Measurements from ENCODE around the gene OTOS. TPM values are rescaled to one million over a fixed set of nuclear protein-coding genes. Genes with fewer than 3 reads are reported as not detected.

Gene OTOS
- total and polyA plus RNA-seq, 4 donors = not detected

DNA sequence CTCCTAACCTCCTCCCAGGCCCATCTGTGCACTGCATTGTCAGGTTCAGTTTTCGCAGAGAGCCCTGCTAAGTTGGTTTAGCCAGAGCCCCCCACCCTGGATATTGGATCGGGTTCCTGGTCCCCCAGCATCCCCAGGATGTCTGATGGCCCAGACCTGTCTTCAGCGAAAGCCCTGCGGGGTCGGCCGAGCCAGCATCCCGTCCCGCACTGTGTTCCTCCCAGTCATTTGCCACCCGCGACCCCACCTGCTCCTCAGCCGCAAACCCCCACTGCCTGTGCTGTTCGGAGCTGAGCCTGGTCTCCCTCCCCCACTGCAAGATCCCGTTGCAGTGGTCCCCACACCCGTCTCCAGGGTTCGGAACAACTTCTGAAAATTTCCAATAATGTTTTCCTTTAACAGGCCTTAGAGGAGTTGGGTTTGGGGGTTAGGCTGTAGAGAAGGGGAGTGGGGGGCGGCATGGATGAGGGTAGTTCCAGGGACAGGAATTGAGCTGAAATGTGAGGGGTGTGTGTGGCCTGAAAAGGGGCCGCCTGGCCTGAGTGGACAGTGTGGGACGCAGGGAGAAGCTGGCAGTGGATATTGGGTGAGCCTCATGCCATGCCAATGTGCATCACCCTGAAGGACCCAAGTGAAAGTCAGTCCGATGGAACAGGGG is 2.7 kb downstream of the OTOS start (continued):
- TF ChIP-seq, protein P1, sequence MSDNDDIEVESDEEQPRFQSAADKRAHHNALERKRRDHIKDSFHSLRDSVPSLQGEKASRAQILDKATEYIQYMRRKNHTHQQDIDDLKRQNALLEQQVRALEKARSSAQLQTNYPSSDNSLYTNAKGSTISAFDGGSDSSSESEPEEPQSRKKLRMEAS (IDR thresholded peaks at IDR 0.05) = no peak

DNA sequence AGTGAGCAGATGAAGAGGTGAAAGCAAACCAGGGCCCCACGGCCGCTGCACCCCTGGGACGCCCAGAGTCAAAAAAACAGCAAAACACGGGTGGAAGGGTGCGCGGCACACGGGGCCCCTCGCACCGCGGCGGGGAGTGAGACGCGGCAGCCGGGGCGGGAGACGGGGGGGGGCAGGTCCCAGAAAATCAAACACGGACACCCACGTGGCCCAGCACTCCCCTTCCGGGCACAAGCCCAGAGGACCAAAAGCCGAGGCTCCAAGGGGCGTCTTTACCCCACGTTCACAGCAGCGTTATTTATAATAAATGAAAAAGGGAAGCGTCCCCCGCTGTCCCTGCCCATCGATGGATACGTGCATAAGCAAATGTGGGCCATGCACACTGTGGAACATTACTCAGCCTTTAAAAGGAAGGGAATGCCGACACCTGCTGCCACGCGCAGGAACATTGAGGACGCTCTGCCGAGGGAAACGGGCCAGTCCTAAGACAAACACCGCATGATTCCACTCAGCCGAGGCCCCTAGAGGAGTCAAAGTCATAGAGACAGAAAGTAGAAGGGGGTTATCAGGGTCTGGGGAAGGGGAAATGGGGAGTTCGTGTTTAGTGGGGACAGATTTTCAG is 3.7 kb downstream of the OTOS start:
- no peaks in the 10 kb centered on the region for H3K27me3 ChIP-seq (ENCODE audit: control insufficient read depth in 4 of 4, insufficient read depth in 4 of 4, low read length in 3 of 4)
- peaks cover 0 to 16% (median 10%) of the 10 kb centered on the region in 4 donors for H3K36me3 ChIP-seq (ENCODE audit: control insufficient read depth in 4 of 4, insufficient read depth in 3 of 4, low read depth in 1 of 4, low read length in 3 of 4)
- no peak overlapping the region for H3K27ac ChIP-seq (ENCODE audit: low read depth in 1 of 2, low read length in 2 of 2)
- peak overlapping the region; percentile 54 to 97 (median 81) for H3K4me3 ChIP-seq (ENCODE audit: low read depth in 1 of 3, low read length in 3 of 3)
- TF ChIP-seq FOXA1 (IDR thresholded peaks at IDR 0.05) = no peak
- no peak for TF ChIP-seq GABPA (IDR thresholded peaks at IDR 0.05 in 1 of 2, conservative IDR thresholded peaks at IDR 0.05 in 1 of 2)
- no peak for TF ChIP-seq RXRA (IDR thresholded peaks at IDR 0.05)
- no peak for TF ChIP-seq TAF1 (conservative IDR thresholded peaks at IDR 0.05)
- no peak for DNase-seq (ENCODE audit: low spot score)
- H3K4me1 ChIP-seq (ENCODE audit: control insufficient read depth in 4 of 4, insufficient read depth in 4 of 4, low read length in 3 of 4) = peaks cover 9 to 22% (median 17%) of the 10 kb centered on the region in 4 donors
- H3K9me3 ChIP-seq (ENCODE audit: control insufficient read depth in 4 of 4, low read length in 3 of 4) = no peaks in the 10 kb centered on the region
- peak overlapping the region in 1 of 2 donors; percentile 80 for H3K9ac ChIP-seq (ENCODE audit: low read depth in 1 of 2, low read length in 2 of 2)
- WGBS = 37% methylated on average over 36 of the region's 36 CpGs

- Histone ChIP-seq H3K4me1 (ENCODE audit: control insufficient read depth in 4 of 4, insufficient read depth in 4 of 4, low read length in 3 of 4) (peaks cover 9 to 22% (median 17%) of the 10 kb centered on the region in 4 donors), H3K27me3 (ENCODE audit: control insufficient read depth in 4 of 4, insufficient read depth in 4 of 4, low read length in 3 of 4) (no peaks in the 10 kb centered on the region), H3K27ac (ENCODE audit: low read depth in 1 of 2, low read length in 2 of 2) (no peak within 1 kb of the TSS), H3K9me3 (ENCODE audit: control insufficient read depth in 4 of 4, low read length in 3 of 4) (no peaks in the 10 kb centered on the region), H3K4me3 (ENCODE audit: low read depth in 1 of 3, low read length in 3 of 3) (peak within 1 kb of the TSS; percentile 81 to 97 (median 84)), H3K36me3 (ENCODE audit: control insufficient read depth in 4 of 4, insufficient read depth in 3 of 4, low read depth in 1 of 4, low read length in 3 of 4) (peaks cover 0 to 22% (median 11%) of the 10 kb centered on the region in 4 donors), H3K9ac (ENCODE audit: low read depth in 1 of 2, low read length in 2 of 2) (peak within 1 kb of the TSS; percentile 42 to 80)
- peak; percentile 84 for DNase-seq (ENCODE audit: low spot score)
- under 1% methylated on average over 79 of the region's 79 CpGs for WGBS
- no peak for TF ChIP-seq TAF1 (conservative IDR thresholded peaks at IDR 0.05)
- peak; percentile 13 for TF ChIP-seq SP1 (IDR thresholded peaks at IDR 0.05)
- TF ChIP-seq, protein P1 (IDR thresholded peaks at IDR 0.05) = no peak
- TF ChIP-seq HNF4G (IDR thresholded peaks at IDR 0.05) = no peak
- no peak for TF ChIP-seq FOXA2 (IDR thresholded peaks at IDR 0.05)
- TF ChIP-seq GABPA (IDR thresholded peaks at IDR 0.05 in 1 of 2, conservative IDR thresholded peaks at IDR 0.05 in 1 of 2) = peak; percentile 77 to 93
Observed at GRCh38 chr2:240136013-240136670, 4.3 kb downstream of the OTOS start, which contains the start of gene COPS9. TSS of gene COPS9 (minus strand) at chr2:240136305. CDS start at chr2:240136284, 21 bp downstream.

DNA sequence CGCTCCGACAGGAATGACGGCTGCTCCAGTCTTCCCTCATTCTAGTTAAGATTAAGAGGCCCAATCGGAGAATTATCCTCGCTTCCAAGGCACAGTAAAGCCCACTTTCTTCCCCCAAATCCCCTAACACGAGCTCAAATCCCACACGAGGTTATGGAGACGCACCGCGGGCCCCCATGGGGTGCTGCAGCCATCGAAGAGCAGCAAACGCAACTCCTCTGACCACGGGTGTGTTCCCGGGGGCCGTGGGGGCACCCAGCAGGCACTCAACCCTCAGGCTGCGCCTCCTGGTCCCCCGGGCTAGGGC is 4.8 kb downstream of the OTOS start:
- Histone ChIP-seq H3K4me3 (ENCODE audit: low read depth in 1 of 3, low read length in 3 of 3) (peak overlapping the region; percentile 81 to 97 (median 84)), H3K27me3 (ENCODE audit: control insufficient read depth in 4 of 4, insufficient read depth in 4 of 4, low read length in 3 of 4) (no peaks in the 10 kb centered on the region), H3K4me1 (ENCODE audit: control insufficient read depth in 4 of 4, insufficient read depth in 4 of 4, low read length in 3 of 4) (peaks cover 9 to 22% (median 17%) of the 10 kb centered on the region in 4 donors), H3K27ac (ENCODE audit: low read depth in 1 of 2, low read length in 2 of 2) (no peak overlapping the region), H3K9me3 (ENCODE audit: control insufficient read depth in 4 of 4, low read length in 3 of 4) (no peaks in the 10 kb centered on the region), H3K9ac (ENCODE audit: low read depth in 1 of 2, low read length in 2 of 2) (peak overlapping the region in 1 of 2 donors; percentile 80), H3K36me3 (ENCODE audit: control insufficient read depth in 4 of 4, insufficient read depth in 3 of 4, low read depth in 1 of 4, low read length in 3 of 4) (peaks cover 0 to 27% (median 15%) of the 10 kb centered on the region in 4 donors)
- TF ChIP-seq, protein P1 (IDR thresholded peaks at IDR 0.05) = no peak
- no peak for TF ChIP-seq TAF1 (conservative IDR thresholded peaks at IDR 0.05)
- TF ChIP-seq, protein P2, sequence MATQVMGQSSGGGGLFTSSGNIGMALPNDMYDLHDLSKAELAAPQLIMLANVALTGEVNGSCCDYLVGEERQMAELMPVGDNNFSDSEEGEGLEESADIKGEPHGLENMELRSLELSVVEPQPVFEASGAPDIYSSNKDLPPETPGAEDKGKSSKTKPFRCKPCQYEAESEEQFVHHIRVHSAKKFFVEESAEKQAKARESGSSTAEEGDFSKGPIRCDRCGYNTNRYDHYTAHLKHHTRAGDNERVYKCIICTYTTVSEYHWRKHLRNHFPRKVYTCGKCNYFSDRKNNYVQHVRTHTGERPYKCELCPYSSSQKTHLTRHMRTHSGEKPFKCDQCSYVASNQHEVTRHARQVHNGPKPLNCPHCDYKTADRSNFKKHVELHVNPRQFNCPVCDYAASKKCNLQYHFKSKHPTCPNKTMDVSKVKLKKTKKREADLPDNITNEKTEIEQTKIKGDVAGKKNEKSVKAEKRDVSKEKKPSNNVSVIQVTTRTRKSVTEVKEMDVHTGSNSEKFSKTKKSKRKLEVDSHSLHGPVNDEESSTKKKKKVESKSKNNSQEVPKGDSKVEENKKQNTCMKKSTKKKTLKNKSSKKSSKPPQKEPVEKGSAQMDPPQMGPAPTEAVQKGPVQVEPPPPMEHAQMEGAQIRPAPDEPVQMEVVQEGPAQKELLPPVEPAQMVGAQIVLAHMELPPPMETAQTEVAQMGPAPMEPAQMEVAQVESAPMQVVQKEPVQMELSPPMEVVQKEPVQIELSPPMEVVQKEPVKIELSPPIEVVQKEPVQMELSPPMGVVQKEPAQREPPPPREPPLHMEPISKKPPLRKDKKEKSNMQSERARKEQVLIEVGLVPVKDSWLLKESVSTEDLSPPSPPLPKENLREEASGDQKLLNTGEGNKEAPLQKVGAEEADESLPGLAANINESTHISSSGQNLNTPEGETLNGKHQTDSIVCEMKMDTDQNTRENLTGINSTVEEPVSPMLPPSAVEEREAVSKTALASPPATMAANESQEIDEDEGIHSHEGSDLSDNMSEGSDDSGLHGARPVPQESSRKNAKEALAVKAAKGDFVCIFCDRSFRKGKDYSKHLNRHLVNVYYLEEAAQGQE (IDR thresholded peaks at IDR 0.05) = no peak
- TF ChIP-seq, protein P3, sequence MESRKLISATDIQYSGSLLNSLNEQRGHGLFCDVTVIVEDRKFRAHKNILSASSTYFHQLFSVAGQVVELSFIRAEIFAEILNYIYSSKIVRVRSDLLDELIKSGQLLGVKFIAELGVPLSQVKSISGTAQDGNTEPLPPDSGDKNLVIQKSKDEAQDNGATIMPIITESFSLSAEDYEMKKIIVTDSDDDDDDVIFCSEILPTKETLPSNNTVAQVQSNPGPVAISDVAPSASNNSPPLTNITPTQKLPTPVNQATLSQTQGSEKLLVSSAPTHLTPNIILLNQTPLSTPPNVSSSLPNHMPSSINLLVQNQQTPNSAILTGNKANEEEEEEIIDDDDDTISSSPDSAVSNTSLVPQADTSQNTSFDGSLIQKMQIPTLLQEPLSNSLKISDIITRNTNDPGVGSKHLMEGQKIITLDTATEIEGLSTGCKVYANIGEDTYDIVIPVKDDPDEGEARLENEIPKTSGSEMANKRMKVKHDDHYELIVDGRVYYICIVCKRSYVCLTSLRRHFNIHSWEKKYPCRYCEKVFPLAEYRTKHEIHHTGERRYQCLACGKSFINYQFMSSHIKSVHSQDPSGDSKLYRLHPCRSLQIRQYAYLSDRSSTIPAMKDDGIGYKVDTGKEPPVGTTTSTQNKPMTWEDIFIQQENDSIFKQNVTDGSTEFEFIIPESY (IDR thresholded peaks at IDR 0.05) = no peak
- TF ChIP-seq YY1 (IDR thresholded peaks at IDR 0.05) = no peak
- no peak for TF ChIP-seq FOXA2 (IDR thresholded peaks at IDR 0.05)
- no peak for TF ChIP-seq EGR1 (IDR thresholded peaks at IDR 0.05; ENCODE audit: low read depth in 2 of 2)
- TF ChIP-seq HNF4A (conservative IDR thresholded peaks at IDR 0.05) = no peak
- TF ChIP-seq HNF4G (IDR thresholded peaks at IDR 0.05) = no peak
- no peak for TF ChIP-seq RXRA (IDR thresholded peaks at IDR 0.05)
- DNase-seq (ENCODE audit: low spot score) = no peak
- WGBS = 3% methylated on average over 17 of the region's 17 CpGs

All from liver (tissue), 9 donors.